Measurements from ENCODE around the gene C19orf67.

The C19orf67 gene

DNA sequence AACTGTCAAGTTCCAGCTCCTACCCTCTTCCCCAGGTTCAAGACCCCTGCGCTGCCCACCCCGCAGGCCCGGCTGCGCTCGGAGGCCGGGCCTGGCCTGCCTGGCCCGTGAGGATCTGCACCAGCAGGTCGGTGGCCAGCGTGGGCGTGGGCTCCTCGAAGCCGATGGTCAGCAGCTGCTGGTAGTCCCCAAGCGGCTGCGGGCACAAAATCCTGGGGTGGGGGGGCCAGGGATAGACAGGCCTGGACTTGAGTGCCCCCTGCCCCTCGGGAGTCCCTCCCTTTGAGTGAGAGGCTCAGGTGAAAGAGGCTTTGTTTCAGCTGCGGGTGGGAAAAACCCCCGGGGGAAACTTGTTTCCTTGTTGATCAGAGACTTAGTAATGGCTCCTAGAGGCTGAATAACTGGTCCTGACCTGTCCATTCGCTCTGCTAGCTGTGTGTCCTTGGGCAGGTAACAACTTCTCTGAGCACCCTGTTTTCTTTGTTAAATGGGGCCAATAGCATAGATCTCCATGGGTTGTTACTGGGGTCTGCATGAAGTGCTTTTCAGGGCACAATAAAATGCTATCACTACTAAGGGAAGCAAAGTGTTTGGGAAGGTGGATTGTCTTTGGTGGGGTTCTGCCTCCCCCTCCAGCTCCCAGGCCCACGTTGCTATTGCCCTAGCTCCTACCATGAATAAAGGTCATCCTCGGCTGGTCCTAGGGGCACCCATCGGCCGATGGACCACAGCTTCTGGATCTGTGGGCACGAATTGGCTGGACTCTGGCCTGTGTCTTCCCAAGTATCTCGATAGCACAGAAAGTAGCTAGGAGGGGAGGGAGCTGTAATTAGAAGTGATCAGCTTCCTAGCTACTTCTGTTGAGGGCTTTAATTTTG lies 3.5 kb downstream of the C19orf67 start:
- DNase-seq: no peak

DNA sequence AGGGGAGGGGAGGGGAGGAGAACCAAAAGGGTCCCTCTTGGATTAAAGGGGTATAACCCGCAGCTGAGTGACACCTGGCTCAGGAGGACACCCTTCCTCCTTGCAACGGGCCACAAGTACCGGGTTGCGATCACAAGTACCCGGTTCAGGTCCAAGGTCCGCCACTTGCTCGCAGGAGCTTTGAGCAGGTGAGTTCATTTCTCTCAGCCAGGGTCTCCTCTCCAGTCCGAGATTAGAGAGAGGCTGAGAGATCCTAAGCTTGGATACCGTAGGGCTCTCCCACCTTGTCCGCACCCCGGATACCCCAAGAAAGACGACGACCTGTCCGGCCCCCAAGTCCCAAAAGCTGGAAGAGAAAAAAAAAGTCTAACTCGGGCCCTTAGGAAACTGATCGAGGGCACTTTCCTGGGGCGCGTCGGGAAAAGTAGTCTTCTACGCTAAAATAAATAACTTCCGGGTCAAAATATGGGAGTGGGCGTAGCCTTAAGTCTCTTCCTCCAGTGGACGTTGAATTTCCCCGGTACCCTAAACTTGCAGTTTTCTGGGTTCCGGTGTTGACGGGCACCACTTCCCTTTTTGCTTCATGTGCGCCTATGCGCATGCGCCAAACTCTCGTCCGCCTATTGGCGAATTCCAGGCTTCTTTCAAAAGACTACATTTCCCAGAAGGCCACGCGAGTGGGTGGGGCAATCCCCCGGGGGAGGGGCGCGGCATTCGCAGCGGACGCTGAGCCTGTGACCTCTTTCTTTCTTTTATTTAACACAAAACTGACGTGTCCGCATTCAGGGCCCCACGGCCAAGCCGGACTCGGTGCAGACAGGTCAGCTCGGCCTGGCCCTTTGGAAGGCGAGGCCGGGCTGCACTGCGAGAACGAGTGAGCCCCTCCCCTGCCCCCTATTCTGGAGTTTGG lies 4.4 kb downstream of the C19orf67 start:
- DNase-seq: peak; percentile 98

DNA sequence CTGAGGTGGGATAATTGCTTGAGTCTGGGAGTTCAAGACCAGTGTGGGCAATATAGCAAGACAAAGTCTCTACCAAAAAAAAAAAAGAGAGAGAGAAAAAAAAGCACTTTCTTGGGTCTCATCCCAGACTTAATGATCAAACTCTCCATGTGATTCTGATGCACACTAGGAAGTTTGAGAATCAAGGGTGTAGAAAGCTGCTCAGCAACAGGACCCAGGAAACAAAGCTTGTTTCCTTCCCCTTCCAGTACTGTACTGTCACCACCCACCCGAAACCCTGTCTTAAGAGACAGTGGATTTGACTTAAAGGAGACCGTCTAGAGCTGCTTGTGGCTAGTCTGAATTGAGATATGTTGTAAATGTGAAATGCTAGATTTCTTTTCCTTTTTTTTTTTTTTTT lies 7.2 kb downstream of the C19orf67 start:
- no peak for DNase-seq

DNA sequence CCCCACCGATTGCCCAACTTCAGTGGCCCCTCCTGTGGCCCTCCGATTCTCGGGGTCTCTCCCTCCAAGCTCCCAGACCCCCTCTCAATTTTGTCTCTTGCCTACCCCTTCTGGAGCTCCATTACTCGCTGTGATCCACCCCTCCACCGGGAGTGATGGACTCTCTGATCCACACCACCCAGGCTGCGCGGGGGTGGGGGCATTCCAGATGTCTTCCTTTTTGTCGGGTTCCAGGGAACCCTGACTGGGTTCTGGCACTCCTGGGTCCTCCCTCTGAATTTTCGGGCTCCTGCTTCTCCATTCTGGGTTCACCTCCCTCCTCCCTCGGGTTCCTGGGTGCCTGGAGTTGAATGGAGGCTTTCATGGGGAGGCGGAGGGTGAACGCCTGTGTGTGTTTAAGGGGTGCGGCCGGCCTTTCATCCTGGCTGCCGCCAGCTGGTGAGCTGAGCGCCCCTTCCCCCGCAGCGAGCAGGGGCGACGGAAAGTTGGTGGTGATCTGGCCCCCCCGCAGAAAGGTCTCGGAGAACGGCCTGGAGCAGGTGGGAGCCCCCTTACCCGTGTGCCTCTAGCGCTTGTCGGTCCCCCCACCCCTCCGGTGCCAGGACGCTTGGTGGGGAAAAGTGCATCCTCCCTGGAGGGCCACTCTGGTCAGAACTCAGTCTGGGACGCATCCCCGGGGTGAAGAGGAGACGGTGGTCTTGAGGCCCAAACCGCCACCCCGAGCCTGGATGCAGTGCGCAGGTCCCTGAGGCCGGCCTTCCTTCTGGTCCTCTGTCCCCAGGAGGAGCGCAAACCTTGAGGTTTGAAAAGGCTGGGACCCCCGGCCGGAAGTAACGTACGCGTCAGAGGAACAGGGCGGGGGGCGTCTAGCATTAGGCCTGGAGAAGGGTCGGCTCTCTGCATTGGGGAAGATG lies 11.4 kb downstream of the C19orf67 start:
- no peak for DNase-seq

DNA sequence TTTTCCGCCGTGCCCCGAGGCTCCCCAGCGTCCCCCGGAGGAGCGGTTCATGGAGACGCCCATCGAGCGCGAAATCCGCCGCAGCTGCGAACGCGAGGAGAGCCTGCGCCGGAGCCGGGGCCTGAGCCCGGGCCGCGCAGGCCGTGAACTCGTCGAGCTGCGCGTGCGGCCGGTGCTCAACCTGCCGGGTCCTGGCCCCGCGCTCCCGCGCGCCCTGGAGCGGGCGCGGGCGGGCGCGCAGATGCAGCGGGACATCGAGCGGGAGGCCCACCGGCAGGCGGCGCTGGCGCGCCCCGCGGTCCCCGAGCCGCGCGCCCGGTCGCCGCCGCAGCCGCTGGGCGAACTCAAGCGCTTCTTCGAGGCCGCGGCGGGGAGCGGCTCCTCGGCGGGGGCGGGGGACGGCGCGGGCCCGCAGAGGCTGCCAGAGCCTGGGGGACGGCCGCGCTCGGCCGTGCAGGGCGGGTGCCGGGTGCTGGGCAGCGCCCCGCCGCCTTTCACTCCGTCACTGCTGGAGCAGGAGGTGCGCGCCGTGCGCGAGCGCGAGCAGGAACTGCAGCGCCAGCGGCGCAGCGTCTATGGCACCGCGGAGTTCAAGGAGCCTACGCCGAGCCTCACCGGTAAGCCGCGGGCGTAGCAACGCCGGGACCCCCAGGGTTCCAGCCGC lies 12.2 kb downstream of the C19orf67 start:
- peak; percentile 55 for DNase-seq

DNA sequence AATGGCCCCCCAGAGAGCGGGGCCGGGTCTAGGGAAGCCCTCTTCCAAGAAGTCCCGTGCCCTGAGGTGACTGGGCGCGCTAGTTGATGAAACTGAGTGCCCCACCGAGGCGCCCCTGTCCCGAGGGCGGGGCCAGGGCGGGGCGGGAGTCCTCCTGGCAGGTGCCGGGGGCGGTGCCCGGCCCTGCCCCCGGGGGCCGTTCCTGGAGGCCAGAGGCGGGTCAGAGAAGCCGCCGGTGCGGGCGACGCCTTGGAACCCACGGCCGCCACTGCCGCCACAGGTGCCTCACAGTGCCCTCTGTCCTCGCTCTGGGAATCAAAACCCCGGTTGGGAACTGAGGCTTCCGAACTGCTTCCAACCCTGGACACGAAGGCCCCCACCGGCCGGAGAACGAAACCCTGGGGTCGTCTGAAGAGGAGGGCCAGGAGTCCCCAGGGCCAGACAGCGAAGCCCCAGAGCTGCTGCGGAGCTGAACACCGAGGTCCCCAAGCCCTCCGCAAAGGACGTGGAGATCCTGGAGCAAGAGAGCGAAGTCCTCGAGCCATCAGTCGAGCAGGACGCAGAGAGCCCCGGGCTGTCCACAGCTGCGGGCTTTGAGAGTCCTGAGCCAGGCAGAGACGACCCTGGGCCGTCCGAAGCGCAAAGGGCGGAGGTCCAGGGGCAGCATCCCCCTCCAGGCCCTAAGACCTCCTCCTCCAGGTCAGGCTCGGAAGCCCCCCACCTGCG lies 12.9 kb downstream of the C19orf67 start, which contains the start of gene MISP3:
TSS of gene MISP3 (plus strand) at position 252 of the 726 bp plus-strand sequence. CDS start 524 bp downstream, outside the sequence.
- DNase-seq: no peak

DNA sequence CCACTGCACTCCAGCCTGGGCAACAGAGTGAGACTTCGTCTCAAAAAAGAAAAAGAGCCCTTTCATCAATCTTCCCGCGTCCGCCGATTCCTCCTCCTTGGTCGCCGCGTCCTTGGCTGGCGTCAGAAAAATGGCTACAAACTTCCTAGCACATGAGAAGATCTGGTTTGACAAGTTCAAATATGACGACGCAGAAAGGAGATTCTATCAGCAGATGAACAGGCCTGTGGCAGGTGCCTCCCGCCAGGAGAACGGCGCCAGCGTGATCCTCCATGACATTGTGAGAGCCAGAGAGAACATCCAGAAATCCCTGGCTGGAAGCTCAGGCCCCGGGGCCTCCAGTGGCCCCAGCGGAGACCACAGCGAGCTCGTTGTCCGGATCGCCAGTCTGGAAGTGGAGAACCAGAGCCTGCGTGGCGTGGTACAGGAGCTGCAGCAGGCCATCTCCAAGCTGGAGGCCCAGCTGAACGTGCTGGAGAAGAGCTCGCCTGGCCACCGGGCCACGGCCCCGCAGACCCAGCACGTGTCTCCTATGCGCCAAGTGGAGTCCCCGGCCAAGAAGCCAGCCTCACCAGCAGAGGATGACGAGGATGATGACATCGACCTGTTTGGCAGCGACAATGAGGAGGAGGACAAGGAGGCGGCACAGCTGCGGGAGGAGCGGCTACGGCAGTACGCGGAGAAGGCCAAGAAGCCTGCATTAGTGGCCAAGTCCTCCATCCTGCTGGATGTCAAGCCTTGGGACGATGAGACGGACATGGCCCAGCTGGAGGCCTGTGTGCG lies 15.1 kb downstream of the C19orf67 start:
- no peak for DNase-seq

DNA sequence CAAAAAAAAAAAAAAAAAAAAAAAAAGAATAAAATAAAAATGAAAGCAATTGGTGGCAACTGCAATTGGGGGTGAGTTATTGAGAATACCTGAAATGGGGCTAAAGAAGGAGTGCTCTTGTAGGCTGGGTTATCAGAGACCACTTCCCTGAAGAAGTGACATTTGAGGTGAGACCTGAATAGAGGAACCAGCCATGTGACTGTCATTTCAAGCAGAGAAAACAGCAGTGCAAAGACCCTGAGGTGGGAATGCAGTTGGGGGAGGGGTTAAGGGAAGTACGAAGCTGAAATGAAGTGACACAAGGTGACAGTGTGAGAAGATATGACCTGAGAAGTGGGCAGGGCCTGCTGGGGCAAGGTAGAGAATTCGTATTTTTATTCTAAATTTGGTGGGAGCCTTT lies 19.4 kb downstream of the C19orf67 start:
- DNase-seq: no peak

DNA sequence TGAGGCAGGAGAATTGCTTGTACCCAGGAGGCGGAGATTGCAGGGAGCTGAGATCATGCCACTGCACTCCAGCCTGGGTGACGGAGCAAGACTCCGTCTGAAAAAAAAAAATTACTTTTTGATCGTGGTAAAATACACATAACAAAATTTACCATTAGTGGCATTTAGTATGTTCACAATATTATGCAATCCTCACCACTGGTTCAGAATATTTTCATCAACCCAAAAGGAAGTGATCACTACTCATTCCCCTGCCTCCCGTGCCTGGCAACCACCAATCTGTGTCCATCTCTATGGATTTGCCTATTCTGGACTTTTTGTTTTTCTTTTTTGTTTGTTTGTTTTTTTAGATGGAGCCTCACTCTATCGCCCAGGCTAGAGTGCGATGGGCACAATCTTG lies 22.5 kb downstream of the C19orf67 start:
- no peak for DNase-seq

DNA sequence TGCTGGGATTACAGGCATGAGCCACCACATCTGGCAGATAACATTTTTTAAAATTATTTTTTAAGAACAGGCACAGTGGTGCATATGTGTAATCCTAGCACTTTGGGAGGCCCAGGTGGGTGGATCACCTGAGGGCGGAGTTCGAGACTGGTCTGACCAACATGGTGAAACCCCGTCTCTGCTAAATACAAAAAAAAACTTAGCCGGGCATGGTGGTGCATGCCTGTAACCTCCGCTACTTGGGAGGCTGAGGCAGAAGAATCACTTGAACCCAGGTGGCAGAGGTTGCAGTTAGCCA lies 23.1 kb downstream of the C19orf67 start:
- no peak for DNase-seq

DNA sequence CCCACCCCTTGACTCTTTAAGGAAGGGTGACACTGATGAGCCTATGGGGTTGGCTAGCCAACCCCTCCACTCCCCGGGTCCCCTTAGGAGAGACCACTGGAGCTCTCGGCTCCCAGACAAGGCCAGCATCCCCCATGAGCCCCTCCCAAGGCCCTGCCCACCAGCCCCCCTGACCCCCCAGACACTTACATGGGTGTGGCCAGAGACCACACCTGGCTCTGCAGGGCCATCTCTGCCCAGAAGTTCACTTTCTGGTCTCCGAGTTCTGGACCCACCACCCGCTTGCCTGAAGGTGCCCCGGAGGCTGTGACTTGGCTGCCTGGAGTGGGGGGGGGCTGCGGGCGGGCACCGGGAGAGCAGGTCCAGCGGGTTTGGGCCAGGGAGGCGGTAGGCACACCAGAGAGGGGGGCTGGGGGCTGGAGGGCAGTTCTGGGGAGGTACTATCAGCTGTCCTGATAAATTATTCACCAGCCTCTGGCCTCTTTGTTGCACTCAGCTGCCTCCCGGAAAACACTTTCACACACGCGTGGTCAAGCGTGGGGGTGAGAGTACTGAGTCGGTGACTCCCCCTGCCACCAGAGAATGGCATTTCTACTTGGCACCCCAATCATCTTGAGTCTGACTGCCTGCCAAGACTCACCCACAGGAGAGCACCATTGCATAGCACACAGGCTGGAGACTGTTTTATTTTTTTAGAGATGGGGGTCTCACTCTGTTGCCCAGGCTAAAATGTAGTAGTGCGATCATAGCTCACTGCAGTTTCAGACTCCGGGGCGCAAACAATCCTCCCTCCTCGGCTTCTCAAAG lies 23.6 kb downstream of the C19orf67 start, which contains the start of gene PALM3:
TSS of gene PALM3 (minus strand) at position 326 of the 807 bp plus-strand sequence. CDS start at position 230, 96 bp downstream.
- DNase-seq: no peak

DNA sequence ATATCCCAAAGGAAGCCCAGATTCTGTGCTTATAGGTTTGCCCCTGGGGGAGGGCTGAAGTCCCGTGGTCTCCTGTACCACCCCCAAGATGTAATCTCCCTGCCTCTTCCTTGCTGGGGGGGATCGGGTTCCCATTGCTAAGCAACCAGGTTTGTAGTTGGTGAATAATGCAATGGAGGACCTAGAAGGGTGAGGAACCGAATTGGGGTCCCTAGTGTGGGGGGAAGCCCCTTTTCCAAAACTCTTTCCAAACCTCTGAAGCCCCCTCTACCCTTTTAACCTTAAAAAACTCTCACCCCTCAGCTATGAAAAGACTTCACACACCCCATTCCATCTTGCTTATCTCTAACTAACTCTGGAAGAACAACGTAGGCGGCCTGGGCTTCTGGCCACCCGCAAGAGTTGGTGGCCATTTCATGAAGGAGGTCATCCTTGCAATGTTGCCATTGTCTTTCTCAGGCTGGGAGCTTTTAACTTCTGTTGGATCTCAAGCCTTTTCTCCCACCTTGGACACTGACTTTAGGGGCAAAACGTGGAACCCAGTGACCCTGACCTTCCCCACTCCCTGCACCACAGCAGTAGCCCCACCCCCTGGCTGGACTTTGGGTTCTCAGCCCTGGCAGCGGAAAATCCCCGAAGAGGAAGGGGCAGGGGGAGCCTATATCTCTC lies 24.4 kb downstream of the C19orf67 start:
- DNase-seq: no peak

DNA sequence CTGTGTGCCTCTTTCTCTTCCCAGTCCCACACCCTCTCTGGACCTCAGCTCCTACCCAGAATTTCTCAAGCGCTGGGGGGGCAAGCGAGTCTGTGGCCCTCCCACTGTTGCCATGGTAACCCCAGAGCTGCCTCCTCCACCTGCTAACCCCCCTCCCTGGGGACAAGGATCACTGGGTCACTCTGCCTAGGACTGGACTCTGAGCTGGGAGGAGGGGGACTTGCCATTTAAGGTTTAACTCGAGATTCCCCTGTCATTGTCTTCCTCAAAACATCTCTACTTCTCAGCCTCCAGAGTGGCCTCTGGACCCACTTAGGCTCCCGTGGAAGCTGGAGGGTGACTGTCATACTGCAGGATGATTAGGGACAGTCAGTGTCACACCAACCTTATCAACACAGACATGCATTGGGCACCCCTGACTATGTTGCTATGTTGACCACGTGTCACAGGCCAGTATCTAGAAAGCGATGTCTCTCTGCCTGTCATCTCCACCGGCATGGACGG lies 25.9 kb downstream of the C19orf67 start:
- no peak for DNase-seq

DNA sequence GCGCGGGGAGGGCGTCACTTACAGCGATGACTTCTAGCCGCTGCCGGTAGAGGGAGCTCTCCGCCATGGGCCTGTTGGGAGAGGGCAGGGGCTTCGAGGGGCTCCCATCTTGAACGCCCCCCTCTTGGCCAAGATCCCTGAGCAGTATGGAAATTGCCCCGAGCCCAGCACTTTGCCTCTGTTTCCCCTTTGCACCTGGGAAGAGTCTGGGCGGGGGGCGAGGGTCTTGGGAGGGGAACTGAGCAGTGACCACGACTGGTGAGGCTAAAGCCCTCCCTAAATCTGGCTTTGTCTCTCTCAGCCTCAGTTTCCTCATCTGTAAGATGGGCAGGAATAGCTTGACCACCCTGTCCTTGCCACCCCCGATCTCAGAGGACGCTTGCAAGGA lies 26.5 kb downstream of the C19orf67 start:
- DNase-seq: no peak

DNA sequence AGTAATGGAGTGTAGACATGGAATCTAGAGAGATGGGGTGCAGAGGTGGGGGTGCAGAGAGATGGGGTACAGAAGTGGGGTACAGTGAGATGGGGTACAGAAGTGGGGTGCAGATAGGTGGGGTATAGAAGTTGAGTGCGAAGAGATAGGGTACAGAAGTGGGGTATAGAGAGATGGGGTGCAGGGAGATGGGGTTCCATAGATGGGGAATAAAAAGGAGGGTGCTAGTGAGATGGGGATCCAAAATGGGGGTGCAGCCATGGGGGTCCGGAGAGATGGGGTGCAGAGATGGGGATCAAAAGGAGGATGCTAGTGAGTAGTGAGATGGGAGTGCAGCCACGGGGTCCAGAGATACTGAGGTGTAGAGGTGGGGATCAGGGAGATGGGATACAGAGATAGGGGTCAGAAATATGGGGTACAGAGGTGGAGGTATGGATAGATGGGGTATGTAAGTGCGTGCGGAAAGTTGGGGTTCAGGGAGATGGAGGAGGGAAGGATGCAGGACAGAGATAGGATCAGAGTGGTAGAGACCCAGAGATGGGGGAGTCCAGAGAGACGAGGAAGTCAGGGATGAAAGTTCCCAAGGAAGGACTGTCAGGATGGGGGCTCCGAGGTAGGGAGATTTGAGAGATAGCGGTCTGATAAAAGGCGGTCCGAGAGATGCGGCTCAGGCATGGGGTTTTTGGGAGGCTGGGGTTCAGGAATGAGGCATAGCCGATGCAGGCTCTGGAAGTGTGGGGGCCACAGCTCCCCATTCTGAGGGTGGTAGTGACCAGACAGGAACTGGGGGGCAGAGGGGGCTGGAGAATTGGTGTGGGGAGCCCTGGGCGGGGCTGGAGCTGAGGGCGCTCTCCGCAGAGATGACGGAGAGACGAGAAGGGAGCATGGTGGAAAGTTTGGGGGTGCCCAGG lies 27.1 kb downstream of the C19orf67 start:
- DNase-seq: no peak

DNA sequence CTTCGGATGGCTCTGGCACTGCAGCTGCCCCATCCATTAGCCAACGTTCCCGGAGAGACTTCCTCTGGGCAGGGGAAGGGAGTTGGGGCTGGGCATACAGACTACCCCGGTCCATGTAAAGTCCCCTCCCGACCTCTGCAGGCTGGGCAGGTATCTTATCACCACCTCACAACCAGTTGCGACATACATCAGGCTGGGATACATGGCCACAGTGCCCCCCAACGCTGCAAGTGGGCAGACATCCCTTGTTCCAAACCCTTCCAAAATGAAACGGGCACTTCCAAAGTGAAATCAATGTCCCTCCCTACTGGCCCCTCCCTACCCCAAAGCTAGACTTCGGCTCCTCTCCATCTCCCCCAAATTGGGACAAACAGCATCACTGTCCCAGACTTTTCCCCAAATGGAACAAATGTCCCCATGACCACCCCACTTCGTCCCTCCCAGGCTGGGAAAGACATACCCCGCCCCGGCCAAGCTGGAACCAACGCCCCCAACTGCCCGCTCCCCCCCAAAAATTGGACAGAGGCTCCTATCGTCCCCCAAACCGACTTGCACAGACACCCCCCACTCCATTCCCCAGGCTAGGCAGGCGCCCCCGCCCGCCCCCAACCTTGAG lies 28.7 kb downstream of the C19orf67 start:
- DNase-seq: no peak

DNA sequence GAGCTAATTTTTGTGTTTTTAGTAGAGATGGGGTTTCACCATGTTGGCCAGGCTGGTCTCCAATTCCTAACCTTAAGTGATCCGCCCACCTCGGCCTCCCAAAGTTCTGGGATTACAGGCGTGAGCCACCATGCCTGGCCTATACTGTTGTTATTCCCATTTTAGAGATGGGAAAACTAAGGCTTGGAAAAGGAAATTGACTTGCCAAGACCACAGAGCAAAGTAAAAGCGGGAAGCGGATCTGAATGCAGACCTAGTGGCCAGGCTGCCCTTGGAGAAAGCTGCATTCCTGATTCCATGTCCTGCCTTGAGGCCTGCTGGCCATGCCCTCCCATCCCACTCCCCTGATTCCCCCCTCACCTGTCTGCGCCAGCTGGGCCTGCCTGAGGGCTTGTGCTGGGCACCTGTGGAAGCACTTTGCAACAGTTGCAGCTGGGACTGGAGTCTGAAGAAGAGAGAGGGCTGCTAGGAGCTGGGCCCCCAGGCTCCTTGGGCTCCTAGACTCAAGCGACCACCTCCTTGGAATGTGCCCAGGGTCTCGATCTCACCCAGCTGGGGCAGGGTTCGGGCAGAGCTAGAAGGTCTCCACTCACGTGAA lies 29.4 kb downstream of the C19orf67 start:
- DNase-seq: no peak

All from GOT3 (cell line).